Parietal lobe (tissue), 1 donor: Measurements from ENCODE around the gene GNB1L. TPM values are rescaled to one million over a fixed set of nuclear protein-coding genes. Genes with fewer than 3 reads are reported as not detected.

Experiments
- total RNA-seq: library from RNA; depleted of rRNA; stranded (reverse); fragments of >200 nt; gene quantifications from one replicate; pipeline ENCODE4 v1.2.3, GENCODE V29; 2014

GNB1L gene, protein sequence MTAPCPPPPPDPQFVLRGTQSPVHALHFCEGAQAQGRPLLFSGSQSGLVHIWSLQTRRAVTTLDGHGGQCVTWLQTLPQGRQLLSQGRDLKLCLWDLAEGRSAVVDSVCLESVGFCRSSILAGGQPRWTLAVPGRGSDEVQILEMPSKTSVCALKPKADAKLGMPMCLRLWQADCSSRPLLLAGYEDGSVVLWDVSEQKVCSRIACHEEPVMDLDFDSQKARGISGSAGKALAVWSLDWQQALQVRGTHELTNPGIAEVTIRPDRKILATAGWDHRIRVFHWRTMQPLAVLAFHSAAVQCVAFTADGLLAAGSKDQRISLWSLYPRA
- 7.8 TPM for total RNA-seq

GRCh38 chr22:19854778-19855503, at the start of gene GNB1L, which contains the start of gene RTL10:
Gene GNB1L (minus strand): TSS chr22:19854874. CDS start chr22:19821355, 33,519 bp downstream.
Gene RTL10 (minus strand): TSS chr22:19854874. CDS start chr22:19852261, 2,613 bp downstream.

DNA sequence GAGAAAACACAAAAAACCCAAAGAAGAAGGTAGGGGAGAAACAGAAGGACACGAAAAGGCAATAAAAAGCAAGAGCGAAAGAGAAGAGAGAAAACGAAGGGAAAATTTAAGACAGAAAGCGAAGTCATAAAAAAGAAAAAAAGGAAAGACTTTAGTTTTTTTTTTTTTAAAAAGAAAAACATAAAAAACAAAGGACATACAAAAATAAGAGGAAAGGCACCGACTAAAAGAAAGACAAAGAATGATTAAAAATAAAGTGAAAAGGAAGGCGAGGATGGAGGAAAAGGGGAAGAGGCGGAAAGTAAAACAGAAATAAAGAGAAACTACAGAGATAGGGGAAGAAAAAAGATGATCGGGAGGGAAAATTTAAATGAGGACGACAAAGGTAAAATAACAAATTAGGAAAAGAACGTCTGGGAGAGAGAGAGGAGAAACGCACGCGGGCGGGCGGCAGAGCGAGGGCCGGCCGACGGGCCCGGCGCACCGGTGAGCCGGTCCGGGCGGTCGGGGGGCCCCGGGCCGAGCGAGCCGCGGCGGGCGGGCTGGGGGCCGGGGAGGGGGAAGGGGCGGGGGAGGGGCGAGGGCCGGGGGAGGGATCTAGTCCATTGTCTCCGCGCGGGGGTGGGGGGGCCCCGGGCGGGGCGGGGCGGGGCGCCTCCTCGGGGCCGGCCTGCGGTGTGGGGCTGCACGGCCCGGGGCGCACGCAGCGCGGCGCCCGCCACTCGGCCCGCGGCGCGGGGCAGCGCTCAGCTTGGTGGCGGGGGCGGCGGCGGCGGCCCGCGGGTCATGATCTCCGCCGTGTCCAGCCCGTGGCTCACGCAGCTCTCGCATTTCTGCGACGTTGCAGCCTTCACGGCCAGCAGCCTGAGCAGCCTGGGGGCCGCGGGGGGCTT, 94.4 kb downstream of the GNB1L start, which contains the start of gene TBX1:
Gene TBX1, plus strand, starts transcription at position 721 of the 893 bp plus-strand sequence. Its CDS starts 66 bp downstream, at position 787.

Other genes starting within 250 kb of the GNB1L start
- gene SEPTIN5, start 140.4 kb downstream of the GNB1L start, total RNA-seq, result 246 TPM
- 23.5 TPM for gene GP1BB, start 131.3 kb downstream of the GNB1L start, total RNA-seq
- not detected for gene TBX1, start 94.1 kb downstream of the GNB1L start, total RNA-seq
- gene RTL10, start within 50 bp of the GNB1L start, total RNA-seq, result 20.7 TPM
- gene COMT, start 86.9 kb upstream of the GNB1L start, total RNA-seq, result 36.9 TPM
- gene TXNRD2, start 86.9 kb upstream of the GNB1L start, total RNA-seq, result 16.3 TPM
- 105 TPM for gene ARVCF, start 161.9 kb upstream of the GNB1L start, total RNA-seq
- gene TANGO2, start 166.2 kb upstream of the GNB1L start, total RNA-seq, result 18.8 TPM
- gene DGCR8, start 225.4 kb upstream of the GNB1L start, total RNA-seq, result 75.1 TPM